HepG2 (cell line): ENCODE results near the gene NPPB. TPM values are rescaled to one million over a fixed set of nuclear protein-coding genes. Genes with fewer than 3 reads are reported as not detected.
A peak's percentile ranks its signal among the peaks of the same experiment; 100 is the strongest.

Source experiments
- ATF5 ChIP-seq: sonication (generic); formaldehyde crosslinking; IDR thresholded peaks from 2 replicates; pipeline ENCODE4 v1.4.0; 2020; ENCODE audit warnings: mild to moderate bottlenecking, low read depth, missing genetic modification reagents
- DNMT3B ChIP-seq: conservative IDR thresholded peaks from 2 replicates; pipeline ENCODE4 v1.6.1; 2016; ENCODE audit warnings: missing biosample characterization, control low read depth
- HNRNPH1 ChIP-seq: fragments of 200-400 bp; formaldehyde crosslinking; optimal IDR thresholded peaks from 2 replicates; pipeline ENCODE3; 2017; ENCODE audit warnings: mild to moderate bottlenecking, low read depth, low read length
- IRF1 ChIP-seq: sonication (generic); formaldehyde crosslinking; IDR thresholded peaks from 2 replicates; pipeline ENCODE4 v1.4.0; 2020; ENCODE audit warnings: low read depth, mild to moderate bottlenecking, missing genetic modification reagents
- KLF6 ChIP-seq: IDR thresholded peaks from 2 replicates; pipeline ENCODE4 v1.8.0; 2016; ENCODE audit warnings: missing biosample characterization, missing genetic modification reagents
- MTA1 ChIP-seq: sonication (generic); formaldehyde crosslinking; IDR thresholded peaks from 2 replicates; pipeline ENCODE4 v1.4.0; 2020; ENCODE audit warnings: missing genetic modification reagents, mild to moderate bottlenecking, borderline replicate concordance
- PHF21A ChIP-seq: sonication (generic); formaldehyde crosslinking; IDR thresholded peaks from 2 replicates; pipeline ENCODE4 v1.5.0; 2020; ENCODE audit warnings: mild to moderate bottlenecking, missing genetic modification reagents
- TEAD2 ChIP-seq: sonication (generic); formaldehyde crosslinking; IDR thresholded peaks from 2 replicates; pipeline ENCODE4 v1.9.0; 2021; ENCODE audit warnings: missing genetic modification reagents
- ZNF124 ChIP-seq: sonication (generic); formaldehyde crosslinking; IDR thresholded peaks from 2 replicates; pipeline ENCODE4 v1.4.0; 2020; ENCODE audit warnings: missing genetic modification reagents
- ZNF253 ChIP-seq: sonication (generic); formaldehyde crosslinking; IDR thresholded peaks from 2 replicates; pipeline ENCODE4 v1.8.0; 2022; ENCODE audit warnings: mild to moderate bottlenecking, missing genetic modification reagents, borderline replicate concordance
- ZNF264 ChIP-seq: sonication (generic); formaldehyde crosslinking; IDR thresholded peaks from 2 replicates; pipeline ENCODE4 v1.4.0; 2020; ENCODE audit warnings: missing genetic modification reagents
- ZNF557 ChIP-seq: sonication (generic); formaldehyde crosslinking; IDR thresholded peaks from 2 replicates; pipeline ENCODE4 v1.4.0; 2020; ENCODE audit warnings: missing genetic modification reagents
- ZNF574 ChIP-seq: sonication (generic); formaldehyde crosslinking; IDR thresholded peaks from 2 replicates; pipeline ENCODE4 v1.4.0; 2020; ENCODE audit warnings: missing genetic modification reagents
- ZNF75D ChIP-seq: sonication (generic); formaldehyde crosslinking; IDR thresholded peaks from 2 replicates; pipeline ENCODE4 v1.8.1; 2023; ENCODE audit warnings: missing genetic modification reagents, mild to moderate bottlenecking, borderline replicate concordance
- polyA plus RNA-seq, 8 experiments: library from polyadenylated mRNA; depleted of rRNA in 3 of 8; stranded (reverse) in 7 of 8; unstranded in 1 of 8; fragments of >200 nt; fragmentation: Illumina TruSeq in 4 of 8; extraction: Trizol in 4 of 8; gene quantifications; 2 replicates each; pipeline versions ENCODE4 v1.2.1 to v1.2.3, GENCODE V29; 2011 to 2016; ENCODE audit warnings: low read depth in 4 of 8, missing spikeins in 1 of 8, mixed read lengths in 1 of 8; ENCODE audit not compliant: insufficient read depth in 1 of 8
- total RNA-seq, 5 experiments: library from RNA; depleted of rRNA; stranded (reverse); fragments of >200 nt; fragmentation: Illumina TruSeq; extraction: Trizol; gene quantifications; 2 replicates each; pipeline ENCODE4 v1.2.3, GENCODE V29; 2016; ENCODE audit warnings: low read depth in 1 of 5
- TF ChIP-seq, protein P1 (sequence below): sonication (generic); formaldehyde crosslinking; IDR thresholded peaks from 2 replicates; pipeline ENCODE4 v1.4.0; 2020; ENCODE audit warnings: missing genetic modification reagents
- TF ChIP-seq, protein P2 (sequence below): sonication (generic); formaldehyde crosslinking; conservative IDR thresholded peaks from 2 replicates; pipeline ENCODE4 v1.4.0; 2020; ENCODE audit warnings: missing genetic modification reagents
- TF ChIP-seq, protein P3 (sequence below): sonication (generic); formaldehyde crosslinking; IDR thresholded peaks from 2 replicates; pipeline ENCODE4 v1.5.1; 2020; ENCODE audit warnings: missing genetic modification reagents, mild to moderate bottlenecking, borderline replicate concordance

The NPPB gene
- total and polyA plus RNA-seq, 2 of the 13 experiments (the other 11 are each of a cell fraction or from before 2014, with no cell fraction given): 1.9 TPM; not detected in 1

GRCh38 chr1:11898831-11899467, 40.2 kb upstream of the NPPB start (continued):
- no peak for TF ChIP-seq ZNF574 (CRISPR knock-in tag)
- no peak for TF ChIP-seq PHF21A (CRISPR knock-in tag)
- no peak for TF ChIP-seq ZNF124
- no peak for TF ChIP-seq MTA1 (CRISPR knock-in tag)
- no peak for TF ChIP-seq HNRNPH1
- no peak for TF ChIP-seq TEAD2 (CRISPR knock-in tag)
- TF ChIP-seq, protein P1, sequence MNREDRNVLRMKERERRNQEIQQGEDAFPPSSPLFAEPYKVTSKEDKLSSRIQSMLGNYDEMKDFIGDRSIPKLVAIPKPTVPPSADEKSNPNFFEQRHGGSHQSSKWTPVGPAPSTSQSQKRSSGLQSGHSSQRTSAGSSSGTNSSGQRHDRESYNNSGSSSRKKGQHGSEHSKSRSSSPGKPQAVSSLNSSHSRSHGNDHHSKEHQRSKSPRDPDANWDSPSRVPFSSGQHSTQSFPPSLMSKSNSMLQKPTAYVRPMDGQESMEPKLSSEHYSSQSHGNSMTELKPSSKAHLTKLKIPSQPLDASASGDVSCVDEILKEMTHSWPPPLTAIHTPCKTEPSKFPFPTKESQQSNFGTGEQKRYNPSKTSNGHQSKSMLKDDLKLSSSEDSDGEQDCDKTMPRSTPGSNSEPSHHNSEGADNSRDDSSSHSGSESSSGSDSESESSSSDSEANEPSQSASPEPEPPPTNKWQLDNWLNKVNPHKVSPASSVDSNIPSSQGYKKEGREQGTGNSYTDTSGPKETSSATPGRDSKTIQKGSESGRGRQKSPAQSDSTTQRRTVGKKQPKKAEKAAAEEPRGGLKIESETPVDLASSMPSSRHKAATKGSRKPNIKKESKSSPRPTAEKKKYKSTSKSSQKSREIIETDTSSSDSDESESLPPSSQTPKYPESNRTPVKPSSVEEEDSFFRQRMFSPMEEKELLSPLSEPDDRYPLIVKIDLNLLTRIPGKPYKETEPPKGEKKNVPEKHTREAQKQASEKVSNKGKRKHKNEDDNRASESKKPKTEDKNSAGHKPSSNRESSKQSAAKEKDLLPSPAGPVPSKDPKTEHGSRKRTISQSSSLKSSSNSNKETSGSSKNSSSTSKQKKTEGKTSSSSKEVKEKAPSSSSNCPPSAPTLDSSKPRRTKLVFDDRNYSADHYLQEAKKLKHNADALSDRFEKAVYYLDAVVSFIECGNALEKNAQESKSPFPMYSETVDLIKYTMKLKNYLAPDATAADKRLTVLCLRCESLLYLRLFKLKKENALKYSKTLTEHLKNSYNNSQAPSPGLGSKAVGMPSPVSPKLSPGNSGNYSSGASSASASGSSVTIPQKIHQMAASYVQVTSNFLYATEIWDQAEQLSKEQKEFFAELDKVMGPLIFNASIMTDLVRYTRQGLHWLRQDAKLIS: no peak
- no peak for TF ChIP-seq ATF5 (CRISPR knock-in tag)
- TF ChIP-seq ZNF264 (CRISPR knock-in tag): no peak
- TF ChIP-seq, protein P2, sequence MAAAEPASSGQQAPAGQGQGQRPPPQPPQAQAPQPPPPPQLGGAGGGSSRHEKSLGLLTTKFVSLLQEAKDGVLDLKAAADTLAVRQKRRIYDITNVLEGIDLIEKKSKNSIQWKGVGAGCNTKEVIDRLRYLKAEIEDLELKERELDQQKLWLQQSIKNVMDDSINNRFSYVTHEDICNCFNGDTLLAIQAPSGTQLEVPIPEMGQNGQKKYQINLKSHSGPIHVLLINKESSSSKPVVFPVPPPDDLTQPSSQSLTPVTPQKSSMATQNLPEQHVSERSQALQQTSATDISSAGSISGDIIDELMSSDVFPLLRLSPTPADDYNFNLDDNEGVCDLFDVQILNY (CRISPR knock-in tag): no peak
- peak; percentile 50; the same call in 1 of the 2 replicates for TF ChIP-seq ZNF75D
- TF ChIP-seq KLF6 (CRISPR knock-in tag): 0 out of 2 replicates have a peak, but pooled peaks have one; percentile 51
- no peak for TF ChIP-seq IRF1
- TF ChIP-seq, protein P3, sequence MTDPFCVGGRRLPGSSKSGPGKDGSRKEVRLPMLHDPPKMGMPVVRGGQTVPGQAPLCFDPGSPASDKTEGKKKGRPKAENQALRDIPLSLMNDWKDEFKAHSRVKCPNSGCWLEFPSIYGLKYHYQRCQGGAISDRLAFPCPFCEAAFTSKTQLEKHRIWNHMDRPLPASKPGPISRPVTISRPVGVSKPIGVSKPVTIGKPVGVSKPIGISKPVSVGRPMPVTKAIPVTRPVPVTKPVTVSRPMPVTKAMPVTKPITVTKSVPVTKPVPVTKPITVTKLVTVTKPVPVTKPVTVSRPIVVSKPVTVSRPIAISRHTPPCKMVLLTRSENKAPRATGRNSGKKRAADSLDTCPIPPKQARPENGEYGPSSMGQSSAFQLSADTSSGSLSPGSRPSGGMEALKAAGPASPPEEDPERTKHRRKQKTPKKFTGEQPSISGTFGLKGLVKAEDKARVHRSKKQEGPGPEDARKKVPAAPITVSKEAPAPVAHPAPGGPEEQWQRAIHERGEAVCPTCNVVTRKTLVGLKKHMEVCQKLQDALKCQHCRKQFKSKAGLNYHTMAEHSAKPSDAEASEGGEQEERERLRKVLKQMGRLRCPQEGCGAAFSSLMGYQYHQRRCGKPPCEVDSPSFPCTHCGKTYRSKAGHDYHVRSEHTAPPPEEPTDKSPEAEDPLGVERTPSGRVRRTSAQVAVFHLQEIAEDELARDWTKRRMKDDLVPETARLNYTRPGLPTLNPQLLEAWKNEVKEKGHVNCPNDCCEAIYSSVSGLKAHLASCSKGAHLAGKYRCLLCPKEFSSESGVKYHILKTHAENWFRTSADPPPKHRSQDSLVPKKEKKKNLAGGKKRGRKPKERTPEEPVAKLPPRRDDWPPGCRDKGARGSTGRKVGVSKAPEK (CRISPR knock-in tag): no peak
- no peak for TF ChIP-seq DNMT3B (CRISPR knock-in tag)
- no peak for TF ChIP-seq ZNF253 (CRISPR knock-in tag)
- TF ChIP-seq ZNF557 (CRISPR knock-in tag): no peak
